GM15510 (cell line): Measurements from ENCODE around the gene RBM28.

Experiments used
- POLR2A ChIP-seq: IDR thresholded peaks from 3 replicates; pipeline ENCODE4 v1.6.1; 2011; ENCODE audit warnings: borderline replicate concordance; ENCODE audit not compliant: insufficient read length; ENCODE audit errors: extremely low read depth

Gene RBM28

GRCh38 chr7:128381161-128381821 lies 37.6 kb upstream of the RBM28 start:
- TF ChIP-seq POLR2A: no peak

- no peak for TF ChIP-seq POLR2A
Measured at GRCh38 chr7:128380483-128381106, 36.9 kb upstream of the RBM28 start.

- TF ChIP-seq POLR2A: no peak
Measured at GRCh38 chr7:128379900-128380479, 36.3 kb upstream of the RBM28 start.

GRCh38 chr7:128378637-128379036 lies 34.9 kb upstream of the RBM28 start:
- no peak for TF ChIP-seq POLR2A

- TF ChIP-seq POLR2A: no peak
Measured at GRCh38 chr7:128376077-128376476, 32.4 kb upstream of the RBM28 start.

GRCh38 chr7:128374041-128374440 lies 30.3 kb upstream of the RBM28 start:
- TF ChIP-seq POLR2A: no peak

- TF ChIP-seq POLR2A: no peak
Measured at GRCh38 chr7:128373606-128374005, 29.9 kb upstream of the RBM28 start.

- TF ChIP-seq POLR2A: no peak
Measured at GRCh38 chr7:128370491-128370890, 26.8 kb upstream of the RBM28 start.

- TF ChIP-seq POLR2A: no peak
Measured at GRCh38 chr7:128366986-128367385, 23.3 kb upstream of the RBM28 start.

- no peak for TF ChIP-seq POLR2A
Measured at GRCh38 chr7:128366300-128366699, 22.6 kb upstream of the RBM28 start.

GRCh38 chr7:128365432-128365831 lies 21.7 kb upstream of the RBM28 start:
- TF ChIP-seq POLR2A: no peak

- no peak for TF ChIP-seq POLR2A
Measured at GRCh38 chr7:128364166-128364870, 20.6 kb upstream of the RBM28 start.

GRCh38 chr7:128363261-128363721 lies 19.6 kb upstream of the RBM28 start:
- no peak for TF ChIP-seq POLR2A

GRCh38 chr7:128362670-128363069 lies 19.0 kb upstream of the RBM28 start:
- no peak for TF ChIP-seq POLR2A

GRCh38 chr7:128361411-128362379 lies 18.0 kb upstream of the RBM28 start, which contains the start of gene PRRT4:
TSS of gene PRRT4 (minus strand) at chr7:128361690.
- no peak for TF ChIP-seq POLR2A

- no peak for TF ChIP-seq POLR2A
Measured at GRCh38 chr7:128360359-128360678, 16.6 kb upstream of the RBM28 start.
